GM21447 (cell line): Measurements from ENCODE around the gene PRSS36.
"Not testable (repeated sequence)": the region's sequence is repeated elsewhere in the genome, so short reads cannot be mapped to it uniquely, and the experiment has no call there.

ENCODE experiments used
- ATAC-seq: cut with Tn5 transposase; IDR thresholded peaks from one replicate; pipeline ENCODE4 v1.9.1; 2021; ENCODE audit not compliant: unreplicated experiment

The PRSS36 gene

DNA sequence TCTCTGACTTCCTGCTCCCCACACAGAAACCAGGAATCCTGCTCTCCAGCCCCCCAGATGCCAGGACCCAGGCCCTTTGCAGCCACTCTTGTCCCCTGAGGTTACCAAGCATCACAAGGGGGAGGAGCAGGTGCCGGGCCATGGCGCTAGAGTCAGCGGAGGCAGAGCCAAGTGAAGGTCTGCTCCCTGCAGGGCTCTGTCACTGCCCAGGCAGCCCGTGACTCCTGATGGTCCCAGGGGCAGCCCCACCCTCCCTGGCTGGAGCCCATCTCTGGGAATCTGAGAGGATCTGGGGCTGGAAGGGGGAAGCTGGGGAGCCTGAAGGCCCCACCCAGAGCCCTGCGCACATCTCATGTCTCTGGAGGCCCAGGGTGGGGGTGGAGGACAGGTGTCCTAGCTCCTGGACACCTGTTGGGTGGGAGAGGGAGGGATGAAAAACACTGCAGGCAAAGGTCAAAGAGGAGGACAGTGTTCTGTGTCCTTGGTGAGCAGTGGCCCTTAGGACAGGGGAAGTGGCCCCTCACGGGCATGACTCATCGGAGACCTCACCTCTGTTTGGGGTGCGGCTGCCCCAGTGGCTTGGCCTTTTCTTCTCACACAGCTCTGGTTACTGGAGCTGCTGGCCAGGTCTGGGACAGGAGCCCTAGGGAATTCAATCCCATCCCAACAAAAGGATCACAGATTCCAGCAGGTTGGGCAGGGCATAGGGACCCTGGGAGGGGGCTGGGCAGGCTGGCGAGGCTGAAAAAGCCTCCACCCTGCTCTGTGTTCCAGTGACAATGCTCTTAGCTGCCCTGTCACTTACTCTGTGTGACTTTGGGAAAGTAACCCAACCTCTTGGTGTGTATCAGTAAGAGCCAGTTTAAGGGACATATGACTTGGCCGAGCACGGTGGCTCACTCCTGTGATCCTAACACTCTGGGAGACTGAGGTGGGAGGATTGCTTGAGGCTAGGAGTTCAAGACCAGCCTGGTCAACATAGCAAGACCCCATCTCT, at the start of gene PRSS36:
Gene PRSS36, minus strand, starts transcription at position 173 of the 997 bp plus-strand sequence. Its CDS starts 31 bp downstream, at position 142.
- ATAC-seq: no peak

DNA sequence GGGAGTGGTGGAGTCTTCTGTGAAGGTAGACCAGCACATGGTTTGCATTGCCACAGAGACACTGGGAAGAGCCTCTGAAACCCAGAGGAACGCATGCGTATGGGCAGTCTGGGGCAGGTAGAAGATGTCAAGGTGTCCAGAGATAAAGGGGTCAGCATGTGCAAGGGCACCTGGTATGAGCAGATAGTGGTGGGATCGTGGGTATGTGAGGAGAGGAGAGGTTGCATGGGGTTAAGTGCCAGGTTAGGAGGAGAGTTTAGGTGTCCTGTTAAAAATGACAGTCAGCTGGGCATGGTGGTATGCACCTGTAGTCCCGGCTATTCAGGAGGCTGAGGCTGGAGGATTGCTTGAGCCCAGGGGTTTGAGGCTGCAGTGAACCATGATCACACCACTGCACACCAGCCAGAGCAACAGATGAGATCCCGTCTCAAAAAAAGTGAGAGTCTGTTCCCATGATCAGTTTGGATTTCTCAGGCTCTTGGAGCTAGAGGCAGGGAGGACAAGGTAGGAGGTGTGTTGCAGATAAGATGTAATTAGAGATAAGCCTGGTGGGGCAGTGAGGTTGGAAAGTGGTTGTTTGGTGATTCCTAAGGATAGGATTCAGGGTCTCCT, 49.7 kb upstream of the PRSS36 start:
- ATAC-seq: no peak

DNA sequence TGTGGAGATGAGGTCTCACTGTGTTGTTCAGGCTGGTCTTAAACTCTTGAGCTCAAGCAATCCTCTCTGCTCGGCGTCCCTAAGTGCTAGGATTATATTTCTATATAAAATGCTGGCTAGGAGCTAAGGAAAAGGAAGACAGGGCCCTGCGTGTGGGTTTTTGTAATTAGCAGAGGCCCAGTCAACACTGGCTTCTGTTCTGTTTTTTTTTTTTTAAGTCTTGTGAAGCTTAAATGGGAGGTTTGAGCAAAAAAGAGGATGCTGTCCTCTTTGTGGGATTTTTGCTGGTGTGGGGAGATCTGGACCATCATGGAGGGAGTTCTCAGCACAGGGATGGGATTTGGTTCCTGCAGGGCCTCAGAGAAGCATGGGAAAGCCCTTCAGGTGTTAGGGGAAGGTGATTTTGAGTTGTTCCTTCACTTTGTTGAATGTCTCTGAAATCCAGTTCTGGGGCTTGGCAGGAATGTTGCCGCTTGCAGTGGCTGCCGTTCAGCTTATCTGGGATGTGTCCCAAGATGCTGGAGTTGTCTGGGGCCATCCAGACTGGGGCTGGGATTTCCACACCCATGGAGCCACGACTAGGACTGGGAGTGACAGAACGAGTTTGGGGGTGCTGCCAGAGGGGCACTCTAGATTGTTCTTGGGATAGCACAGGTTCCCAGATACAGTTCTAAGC, 48.5 kb upstream of the PRSS36 start:
- no peak for ATAC-seq

DNA sequence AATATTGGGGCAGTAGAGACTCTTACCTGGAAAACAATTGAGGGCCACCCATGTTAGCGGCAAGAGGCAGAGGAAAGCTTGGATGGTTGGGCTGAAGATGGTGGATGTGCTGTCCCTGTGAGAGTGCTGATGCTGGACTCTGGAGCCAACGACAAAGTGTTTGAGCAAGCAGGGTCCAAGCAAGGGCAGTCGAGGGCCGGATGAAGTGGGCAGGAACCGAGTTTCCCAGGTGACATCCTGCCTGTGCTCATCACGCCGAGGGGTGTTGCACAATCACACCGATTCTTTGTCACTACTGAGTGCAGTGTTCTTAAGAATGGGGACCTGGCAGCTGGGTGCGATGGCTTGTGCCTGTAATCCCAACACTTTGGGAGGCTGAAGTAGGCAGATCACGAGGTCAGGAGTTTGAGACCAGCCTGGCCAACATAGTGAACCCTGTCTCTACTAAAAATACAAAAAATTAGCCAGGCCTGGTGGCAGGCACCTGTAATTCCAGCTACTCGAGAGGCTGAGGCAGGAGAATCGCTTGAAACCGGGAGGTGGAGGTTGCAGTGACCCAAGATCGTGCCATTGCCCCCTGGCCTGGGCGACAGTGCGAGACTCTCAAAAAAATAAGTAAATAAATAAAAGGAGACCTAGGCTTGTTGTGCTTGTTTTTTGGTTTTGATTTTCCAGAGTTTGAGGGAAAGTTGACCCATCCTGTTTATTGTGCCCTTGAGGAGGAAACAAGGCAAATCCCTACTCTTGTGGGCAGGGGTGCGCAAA, 46.6 kb upstream of the PRSS36 start:
- no peak for ATAC-seq

DNA sequence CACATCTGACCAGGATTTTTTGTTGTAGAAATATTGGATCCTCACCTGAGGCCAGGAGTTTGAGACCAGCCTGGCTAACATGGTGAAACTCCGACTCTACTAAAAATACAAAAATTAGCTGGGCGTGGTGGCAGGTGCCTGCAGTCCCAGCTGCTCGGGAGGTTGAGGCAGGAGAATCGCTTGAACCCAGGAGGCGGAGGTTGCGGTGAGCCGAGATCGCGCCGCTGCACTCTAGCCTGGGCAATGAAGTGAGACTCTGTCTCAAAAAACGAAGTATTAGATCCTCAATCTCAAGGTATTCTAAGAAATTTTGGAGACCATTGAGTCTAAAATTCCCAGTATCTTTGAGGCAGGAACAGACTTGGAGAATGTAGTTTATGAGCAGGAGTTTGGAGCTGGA, 46.0 kb upstream of the PRSS36 start:
- ATAC-seq: not testable (repeated sequence)

DNA sequence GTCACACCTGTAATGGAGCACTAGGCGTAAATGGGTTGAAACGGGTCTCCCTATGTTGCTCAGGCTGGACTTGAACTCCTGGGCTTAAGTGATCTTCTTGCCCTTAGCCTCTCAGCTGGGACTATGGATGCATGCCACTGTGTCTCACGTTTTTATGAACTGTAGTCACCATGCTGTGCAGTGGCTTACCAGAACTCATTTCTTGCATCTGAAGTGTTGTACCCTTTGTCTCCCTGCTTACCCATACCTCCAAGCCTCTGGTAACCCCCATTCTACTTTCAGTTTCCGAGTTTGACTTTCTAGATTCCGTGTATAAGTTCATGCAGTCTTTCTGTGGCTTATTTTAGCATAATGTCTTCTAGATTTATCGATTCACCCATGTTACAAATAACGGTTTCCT, 45.0 kb upstream of the PRSS36 start:
- no peak for ATAC-seq

DNA sequence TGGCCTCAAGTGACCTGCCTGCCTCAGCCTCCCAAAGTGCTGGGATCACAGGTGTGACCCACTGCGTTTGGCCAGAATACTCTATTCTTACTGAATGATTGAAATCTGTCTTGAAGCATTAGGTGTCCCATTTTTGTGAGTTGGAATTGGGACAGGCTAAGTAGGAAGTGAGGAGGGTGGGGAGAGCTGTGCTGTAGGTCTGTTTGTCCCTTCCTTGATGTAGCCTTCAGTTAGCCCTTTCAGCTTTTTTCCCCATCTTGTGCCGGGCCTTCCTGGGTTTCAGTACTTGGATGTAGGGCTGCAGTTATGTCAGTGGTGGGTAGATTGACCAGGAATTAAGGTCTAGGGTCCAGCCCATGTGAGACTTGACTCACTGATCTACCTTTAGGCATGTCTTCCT, 44.0 kb upstream of the PRSS36 start:
- no peak for ATAC-seq

DNA sequence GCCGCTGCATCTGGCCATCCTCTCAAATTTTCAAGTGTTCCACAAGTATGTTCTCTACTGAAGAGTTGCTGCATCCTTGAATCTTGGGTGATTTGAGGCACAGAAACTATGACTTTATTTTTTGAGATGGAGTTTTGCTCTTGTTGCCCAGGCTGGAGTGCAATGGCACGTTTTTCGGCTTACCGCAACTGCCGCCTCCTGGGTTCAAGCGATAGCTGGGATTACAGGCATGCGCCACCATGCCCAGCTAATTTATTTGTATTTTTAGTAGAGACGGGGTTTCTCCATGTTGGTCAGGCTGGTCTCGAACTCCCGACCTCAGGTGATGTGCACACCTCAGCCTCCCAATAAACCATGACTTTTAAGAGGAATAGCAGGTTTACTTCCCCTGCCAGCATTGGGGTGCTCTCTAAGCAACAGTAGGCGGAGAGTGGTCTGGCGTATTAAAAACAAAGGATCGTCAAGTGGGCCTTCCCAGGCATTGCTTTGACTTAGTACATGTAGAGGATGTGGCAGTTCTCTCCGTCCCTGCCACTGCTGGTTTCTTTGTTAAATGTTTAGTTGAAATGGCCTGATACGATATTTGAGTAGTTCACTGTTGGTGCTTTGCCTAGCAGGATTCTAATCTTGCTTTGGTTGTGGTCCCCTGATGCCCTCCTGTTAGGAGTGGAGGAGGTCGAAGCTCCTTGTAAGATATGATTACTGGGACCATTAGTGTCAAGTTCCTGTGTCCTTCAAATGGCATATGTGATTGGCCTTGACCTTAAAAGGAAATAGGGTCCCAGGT, 43.2 kb upstream of the PRSS36 start:
- ATAC-seq: no peak

DNA sequence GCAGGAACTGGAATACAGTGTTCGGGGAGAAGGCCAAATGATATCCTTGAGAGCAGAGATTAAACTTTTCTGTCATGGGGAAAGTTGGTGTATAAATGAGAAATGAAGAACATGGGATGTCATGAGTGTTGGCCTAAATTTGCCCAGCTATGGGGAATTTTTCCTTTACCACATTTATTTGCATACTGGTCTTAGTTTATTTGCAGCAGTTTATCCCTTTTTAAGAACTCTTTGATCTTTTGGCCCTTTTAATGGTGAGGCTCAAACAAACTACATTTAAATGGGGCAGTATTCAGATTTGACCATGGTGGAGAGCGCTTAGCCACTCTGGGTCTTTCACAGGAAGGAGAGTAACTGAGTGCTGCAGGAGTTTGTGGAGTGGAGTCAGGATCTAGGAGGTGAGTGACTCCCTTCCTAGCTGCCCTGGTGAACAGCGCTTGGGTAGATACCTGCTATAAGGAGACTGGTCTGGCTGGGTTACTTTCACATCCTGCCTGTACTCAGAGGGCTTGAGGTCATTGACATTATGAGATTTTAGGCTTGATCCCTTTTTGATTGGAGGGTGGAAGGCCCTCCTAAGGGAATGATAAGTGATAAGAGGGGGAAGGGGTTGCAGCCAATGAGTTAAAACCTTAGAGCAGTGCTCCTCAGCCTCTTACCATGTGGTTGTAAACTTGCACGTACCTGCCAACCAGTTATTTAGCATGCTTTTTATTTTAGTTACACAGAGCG, 42.0 kb upstream of the PRSS36 start:
- no peak for ATAC-seq

DNA sequence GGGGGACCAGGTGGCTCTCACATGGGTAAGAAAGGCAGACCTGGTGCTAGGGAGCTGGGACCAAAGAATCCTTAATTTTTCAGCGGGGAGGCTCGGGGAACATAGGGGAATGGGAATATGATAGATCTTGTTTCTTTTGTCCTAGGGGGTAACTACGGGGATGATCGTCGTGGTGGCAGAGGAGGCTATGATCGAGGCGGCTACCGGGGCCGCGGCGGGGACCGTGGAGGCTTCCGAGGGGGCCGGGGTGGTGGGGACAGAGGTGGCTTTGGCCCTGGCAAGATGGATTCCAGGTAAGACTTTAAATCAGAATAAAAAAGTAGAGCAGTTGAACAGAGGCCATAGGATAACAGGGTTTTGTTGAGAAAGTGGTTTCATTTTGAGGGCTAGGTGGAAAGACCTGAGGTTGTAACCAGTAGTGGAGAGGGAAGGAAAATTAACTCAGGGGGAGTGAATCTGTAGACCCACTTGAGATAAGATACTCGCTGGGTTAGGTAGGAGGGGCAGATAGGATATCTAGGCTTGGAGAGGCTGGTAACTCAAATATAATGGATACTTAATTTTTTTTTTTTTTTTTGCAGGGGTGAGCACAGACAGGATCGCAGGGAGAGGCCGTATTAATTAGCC, 41.1 kb upstream of the PRSS36 start:
- no peak for ATAC-seq

DNA sequence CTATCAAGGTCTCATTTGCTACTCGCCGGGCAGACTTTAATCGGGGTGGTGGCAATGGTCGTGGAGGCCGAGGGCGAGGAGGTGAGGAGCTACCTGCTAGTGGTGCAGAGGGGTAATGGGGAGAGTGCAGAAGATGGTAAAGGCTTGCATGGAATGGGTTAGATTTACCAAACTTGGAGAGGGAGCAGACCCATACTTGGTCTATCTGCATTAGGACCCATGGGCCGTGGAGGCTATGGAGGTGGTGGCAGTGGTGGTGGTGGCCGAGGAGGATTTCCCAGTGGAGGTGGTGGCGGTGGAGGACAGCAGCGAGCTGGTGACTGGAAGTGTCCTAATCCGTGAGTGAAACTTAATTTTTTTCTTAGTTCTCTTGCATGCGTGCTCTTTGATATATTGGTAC, 40.2 kb upstream of the PRSS36 start:
- ATAC-seq: no peak

DNA sequence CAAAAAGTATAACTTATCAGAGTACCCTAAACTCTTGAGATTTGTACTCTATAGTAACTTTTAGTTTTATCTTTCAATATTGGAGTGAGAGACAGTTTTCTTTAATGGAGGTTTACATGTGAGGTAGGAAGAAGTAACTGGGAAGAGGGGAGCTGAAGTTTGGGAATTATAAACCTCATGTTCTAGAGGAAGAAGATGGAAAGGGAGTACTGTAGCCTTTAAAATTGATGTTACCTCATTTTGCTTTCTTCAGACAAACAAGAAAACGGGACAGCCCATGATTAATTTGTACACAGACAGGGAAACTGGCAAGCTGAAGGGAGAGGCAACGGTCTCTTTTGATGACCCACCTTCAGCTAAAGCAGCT, 39.5 kb upstream of the PRSS36 start:
- ATAC-seq: no peak

DNA sequence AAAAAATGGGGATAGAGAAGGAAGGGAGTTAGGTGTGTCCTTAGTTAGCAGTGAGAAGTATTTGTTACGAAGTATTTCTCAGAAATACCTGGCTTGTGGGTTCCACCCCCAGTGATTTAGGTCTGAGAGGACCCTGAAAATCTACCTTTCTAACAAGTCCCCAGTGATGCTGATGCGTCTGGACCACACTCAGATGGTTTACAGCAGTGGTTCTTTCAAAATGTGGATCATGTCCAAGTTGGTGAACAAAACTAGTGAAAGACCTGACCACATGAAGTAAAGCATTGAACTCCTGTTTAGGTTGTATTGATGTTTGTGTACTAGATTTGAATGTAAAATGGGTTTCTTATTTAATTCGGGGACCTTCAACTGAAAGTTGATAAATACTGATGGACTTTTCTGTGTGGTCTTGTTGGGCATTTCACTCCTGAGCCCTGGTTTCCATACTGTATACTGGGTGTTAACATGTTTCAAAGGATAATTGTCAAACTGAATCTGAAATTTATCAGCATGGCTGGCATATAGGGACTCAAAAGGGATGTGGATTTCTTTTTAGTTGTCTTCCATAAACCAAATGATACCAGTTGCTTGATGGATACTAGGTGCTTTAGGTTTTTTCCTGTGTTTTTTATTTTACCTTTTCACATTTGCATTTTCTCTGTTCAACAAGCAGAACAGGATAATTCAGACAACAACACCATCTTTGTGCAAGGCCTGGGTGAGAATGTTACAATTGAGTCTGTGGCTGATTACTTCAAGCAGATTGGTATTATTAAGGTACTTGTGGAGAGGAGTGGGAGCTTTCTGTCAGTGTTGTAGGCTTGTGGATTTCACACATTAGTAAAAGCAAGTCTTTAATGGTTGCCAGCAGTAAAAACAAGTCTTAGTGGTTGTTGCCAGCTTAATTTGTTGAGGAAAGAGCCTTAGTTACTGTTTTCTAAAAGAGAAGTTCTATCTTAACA, 38.9 kb upstream of the PRSS36 start:
- no peak for ATAC-seq

DNA sequence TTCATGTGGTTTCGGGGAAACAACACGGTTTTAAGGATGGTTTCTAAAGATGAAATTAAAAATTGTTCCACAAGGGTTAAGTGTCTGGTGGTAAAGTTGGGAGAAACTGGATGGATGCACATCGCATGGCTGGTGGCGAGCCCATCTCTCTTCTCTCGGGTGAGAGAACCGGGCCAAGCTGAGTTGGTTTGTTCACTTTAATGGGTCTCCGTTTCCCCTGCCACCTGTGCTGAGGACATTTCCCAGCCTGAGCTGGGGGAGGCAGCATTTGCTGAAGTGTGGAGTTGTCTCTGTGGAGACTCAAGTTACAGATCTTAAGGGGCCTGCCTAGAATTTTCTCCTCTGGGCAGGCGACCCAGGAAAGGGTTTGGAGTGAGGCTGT, 37.9 kb upstream of the PRSS36 start:
- no peak for ATAC-seq

DNA sequence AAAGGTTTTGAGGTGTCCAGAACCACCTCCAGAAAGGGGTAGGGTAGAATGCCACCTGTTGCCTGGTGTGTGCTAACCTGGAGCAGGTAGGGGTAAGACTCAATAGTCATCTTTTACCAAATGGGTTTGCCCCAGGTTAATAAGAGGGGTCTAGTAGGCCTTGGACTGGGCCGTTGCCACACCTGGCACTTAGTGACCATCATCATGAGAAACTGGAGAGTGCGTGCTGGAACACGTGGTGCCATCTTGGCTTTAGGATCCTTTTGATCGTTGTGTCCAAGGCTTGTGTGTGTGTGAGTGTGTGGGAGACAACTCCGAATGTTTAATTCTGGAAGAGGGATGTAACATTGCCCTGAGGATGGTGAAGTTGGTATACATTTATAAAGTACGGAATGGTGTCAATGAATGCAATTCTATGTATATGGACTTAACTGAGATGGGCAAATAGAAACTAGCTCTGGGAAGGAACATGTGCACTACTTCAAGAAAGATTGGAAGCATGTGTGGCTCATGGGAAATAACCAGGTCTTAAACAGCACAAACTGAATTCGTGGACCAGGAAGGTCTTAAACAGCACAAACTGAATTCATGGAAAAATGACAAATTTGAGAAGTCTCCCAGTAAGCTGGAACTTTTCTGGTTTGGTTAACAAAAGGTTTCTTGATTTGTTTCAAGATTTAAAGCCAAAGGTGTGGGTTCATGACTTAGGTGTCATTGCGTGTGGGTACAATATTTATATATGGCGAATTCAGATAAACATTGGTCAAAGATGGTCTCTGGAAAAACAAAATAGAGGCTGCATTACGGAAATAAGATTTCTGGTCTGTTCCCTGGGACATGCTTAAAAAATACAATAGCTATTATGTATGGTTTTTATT, 37.3 kb upstream of the PRSS36 start:
- ATAC-seq: no peak

DNA sequence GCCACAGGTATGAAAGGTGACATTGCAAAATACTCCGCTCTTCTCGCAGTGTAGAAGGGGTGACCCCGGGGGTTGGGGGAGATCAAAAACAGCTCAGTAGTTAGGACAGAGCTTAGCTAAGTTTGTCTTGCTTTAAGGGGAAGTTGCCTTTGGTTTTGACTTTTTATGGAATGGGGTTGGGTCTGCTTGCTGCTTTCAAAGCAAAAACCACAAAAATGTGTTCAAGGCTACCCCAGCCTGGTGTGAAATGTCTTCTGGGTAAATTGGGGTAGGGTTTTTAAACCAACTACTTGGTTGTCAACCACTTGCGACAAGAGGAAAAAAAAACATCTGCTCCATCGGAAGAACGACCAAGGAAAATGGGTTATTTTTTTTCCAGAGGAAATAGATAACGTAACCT, 36.3 kb upstream of the PRSS36 start:
- ATAC-seq: no peak

DNA sequence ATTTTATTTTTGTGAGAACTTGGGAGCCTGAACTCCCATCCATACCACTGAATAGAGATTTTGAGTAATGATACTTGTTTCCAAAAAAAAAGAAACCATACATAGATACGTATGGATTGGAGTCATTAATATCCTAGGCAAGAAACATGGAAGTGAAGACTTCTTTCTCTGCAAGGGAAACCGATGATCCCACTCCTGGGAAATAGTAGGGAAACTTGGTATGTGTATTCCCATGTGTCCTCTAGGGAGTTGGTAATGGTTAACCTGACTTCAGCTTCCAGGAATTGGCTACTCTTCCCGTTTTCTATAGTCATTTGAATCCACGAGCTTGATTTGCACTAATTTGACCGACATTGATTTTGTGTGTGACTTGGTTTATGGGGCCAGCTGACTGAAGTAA, 35.5 kb upstream of the PRSS36 start:
- no peak for ATAC-seq
